Activated B cell treated with CpG ODN at 0.5 μM for 24 hours (primary cell): ENCODE results near the gene ZG16B. TPM values are rescaled to one million over a fixed set of nuclear protein-coding genes. Genes with fewer than 3 reads are reported as not detected.

Source experiments
- ATAC-seq: fragments of 200-7000 bp; cut with Tn5 transposase; one replicate; pipeline ENCODE4 v1.10.0; 2021; ENCODE audit warnings: low read depth, mild to moderate bottlenecking, moderate library complexity
- CTCF ChIA-PET: fragments of 350-600 bp; sonication (Branson Sonifier 250); formaldehyde crosslinking; loops from one replicate; lab custom pipeline; 2021; ENCODE audit warnings: antibody characterized with exemption; lab: Charles Lee
- POLR2A ChIA-PET: fragments of 350-600 bp; sonication (Branson Sonifier 250); formaldehyde crosslinking; loops from one replicate; lab custom pipeline; 2021; ENCODE audit warnings: antibody characterized with exemption; lab: Charles Lee
- DNase-seq: peaks from one replicate; pipeline ENCODE4 v3.0.0; 2022
- H3K27ac Mint-ChIP-seq: one replicate; pipeline ENCODE4 v1.8.0; 2020; ENCODE audit warnings: mixed read lengths
- H3K27me3 Mint-ChIP-seq: one replicate; pipeline ENCODE4 v1.8.0; 2021; ENCODE audit warnings: mixed read lengths
- H3K36me3 Mint-ChIP-seq: one replicate; pipeline ENCODE4 v1.8.0; 2021; ENCODE audit warnings: low read depth, mixed read lengths
- H3K4me1 Mint-ChIP-seq: one replicate; pipeline ENCODE4 v1.8.0; 2021; ENCODE audit warnings: mixed read lengths
- H3K4me3 Mint-ChIP-seq: one replicate; pipeline ENCODE4 v1.8.0; 2020; ENCODE audit warnings: mild to moderate bottlenecking, mixed read lengths
- H3K9me3 Mint-ChIP-seq: one replicate; pipeline ENCODE4 v1.8.0; 2020; ENCODE audit warnings: mixed read lengths
- CTCF ChIP-seq: fragments of 200-600 bp; IDR thresholded peaks from one replicate; pipeline ENCODE4 v1.8.0; 2022; ENCODE audit warnings: antibody characterized with exemption, mild to moderate bottlenecking
- intact Hi-C: fragments of 100-400 bp; cut with micrococcal nuclease; formaldehyde crosslinking; loops from one replicate; pipeline ENCODE4 v1.15.1; 2024
- total RNA-seq: library from RNA; stranded (reverse); gene quantifications from 2 replicates; pipeline ENCODE4 v1.2.3, GENCODE V29; 2022

Gene ZG16B
- total RNA-seq, 1 donor from 2014 or later, result 0.33 TPM

- H3K9me3 Mint-ChIP-seq, result no peaks in the 10 kb centered on the region
Observed at GRCh38 chr16:2825906-2826305, 4.2 kb upstream of the ZG16B start.

GRCh38 chr16:2826591-2827373, 3.3 kb upstream of the ZG16B start:
- H3K9me3 Mint-ChIP-seq, result no peaks in the 10 kb centered on the region
- H3K36me3 Mint-ChIP-seq, result no peaks in the 10 kb centered on the region
- H3K27ac Mint-ChIP-seq, result no peak overlapping the region
- DNase-seq (no peak), ATAC-seq (no peak)
- no peaks in the 10 kb centered on the region for H3K4me1 Mint-ChIP-seq
- CTCF ChIA-PET, result no interaction called here
- intact Hi-C loops, result no loop called here
- TF ChIP-seq CTCF, result no peak
- POLR2A ChIA-PET, result no interaction called here
- no peak overlapping the region for H3K4me3 Mint-ChIP-seq
- peaks cover 12% of the 10 kb centered on the region for H3K27me3 Mint-ChIP-seq

More at GRCh38 chr16:2825906-2826305, 4.2 kb upstream of the ZG16B start:
- no peak for DNase-seq
- POLR2A ChIA-PET, result no interaction called here
- intact Hi-C loops, result no loop called here
- no peak for TF ChIP-seq CTCF
- no peak overlapping the region for H3K4me3 Mint-ChIP-seq
- ATAC-seq, result no peak
- CTCF ChIA-PET, result no interaction called here
- no peak overlapping the region for H3K27ac Mint-ChIP-seq
- no peaks in the 10 kb centered on the region for H3K36me3 Mint-ChIP-seq
- H3K4me1 Mint-ChIP-seq, result no peaks in the 10 kb centered on the region
- peaks cover 4% of the 10 kb centered on the region for H3K27me3 Mint-ChIP-seq

- Mint-ChIP-seq H3K27me3 (peaks cover 12% of the 10 kb centered on the region), H3K36me3 (no peaks in the 10 kb centered on the region), H3K4me1 (no peaks in the 10 kb centered on the region), H3K27ac (no peak overlapping the region), H3K9me3 (no peaks in the 10 kb centered on the region), H3K4me3 (no peak overlapping the region)
- intact Hi-C loops, result no loop called here
- TF ChIP-seq CTCF, result no peak
- no peak for ATAC-seq
- ChIA-PET POLR2A (no interaction called here), CTCF (no interaction called here)
- no peak for DNase-seq
Observed at GRCh38 chr16:2827374-2827791, 2.7 kb upstream of the ZG16B start.

GRCh38 chr16:2827831-2828520, 2.1 kb upstream of the ZG16B start:
- POLR2A ChIA-PET, result no interaction called here
- H3K4me1 Mint-ChIP-seq, result no peaks in the 10 kb centered on the region
- ATAC-seq, result no peak
- no peaks in the 10 kb centered on the region for H3K36me3 Mint-ChIP-seq
- H3K27ac Mint-ChIP-seq, result no peak overlapping the region
- H3K4me3 Mint-ChIP-seq, result no peak overlapping the region
- intact Hi-C loops, result no loop called here
- peaks cover 18% of the 10 kb centered on the region for H3K27me3 Mint-ChIP-seq
- no peak for TF ChIP-seq CTCF
- no peaks in the 10 kb centered on the region for H3K9me3 Mint-ChIP-seq
- DNase-seq, result no peak
- CTCF ChIA-PET, result no interaction called here

- Mint-ChIP-seq H3K9me3 (no peaks in the 10 kb centered on the region), H3K27me3 (peaks cover 18% of the 10 kb centered on the region), H3K36me3 (no peaks in the 10 kb centered on the region), H3K4me1 (no peaks in the 10 kb centered on the region), H3K27ac (no peak overlapping the region), H3K4me3 (no peak overlapping the region)
- POLR2A ChIA-PET, result no interaction called here
- DNase-seq (no peak), ATAC-seq (no peak)
- intact Hi-C loops, result no loop called here
- CTCF ChIA-PET, result no interaction called here
- TF ChIP-seq CTCF, result no peak
Observed at GRCh38 chr16:2828521-2828840, 1.6 kb upstream of the ZG16B start.
